Mucosa of stomach (tissue), 1 donor: ENCODE results near the gene NHSL2.

Source experiments
- H3K27me3 ChIP-seq: one replicate; pipeline ENCODE4 v1.7.0; 2013; ENCODE audit warnings: mild to moderate bottlenecking, low read length; ENCODE audit not compliant: control insufficient read depth, insufficient read depth
- H3K36me3 ChIP-seq: one replicate; pipeline ENCODE4 v1.7.0; 2013; ENCODE audit warnings: low read length; ENCODE audit not compliant: control insufficient read depth, insufficient read depth
- H3K4me1 ChIP-seq: one replicate; pipeline ENCODE4 v1.7.0; 2013; ENCODE audit warnings: mild to moderate bottlenecking, low read length; ENCODE audit not compliant: control insufficient read depth, insufficient read depth
- H3K4me3 ChIP-seq: one replicate; pipeline ENCODE4 v1.7.0; 2013; ENCODE audit warnings: low read length
- H3K9ac ChIP-seq: one replicate; pipeline ENCODE4 v1.7.0; 2013; ENCODE audit warnings: mild to moderate bottlenecking, low read length, moderate library complexity
- H3K9me3 ChIP-seq: one replicate; pipeline ENCODE4 v1.7.0; 2013; ENCODE audit warnings: mild to moderate bottlenecking, low read length, moderate library complexity; ENCODE audit not compliant: control insufficient read depth
- donor health status: Pancreatic carcinoma.

NHSL2 gene

DNA sequence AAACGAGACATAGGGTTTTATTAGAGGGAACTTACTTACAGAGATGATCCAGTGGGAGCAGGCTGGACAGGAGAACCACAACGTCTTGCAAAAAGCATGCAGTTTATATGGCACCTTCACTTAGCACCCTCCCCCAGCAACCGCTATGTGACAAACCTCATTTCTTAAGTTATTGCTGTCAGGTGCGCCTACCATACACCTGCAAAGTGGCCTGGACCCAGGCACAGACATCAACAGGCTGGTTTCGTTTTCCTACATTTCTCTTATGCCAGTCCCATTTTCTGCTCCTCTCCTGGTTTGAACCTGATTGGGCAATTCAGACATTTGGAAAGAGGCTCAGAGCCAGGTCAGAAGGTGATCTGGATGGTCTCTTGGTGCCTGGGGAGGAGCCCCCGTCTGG is 202.8 kb downstream of the NHSL2 start:
- Histone ChIP-seq H3K27me3 (no peaks in the 10 kb centered on the region), H3K4me3 (no peak overlapping the region), H3K9ac (no peak overlapping the region), H3K36me3 (no peaks in the 10 kb centered on the region), H3K4me1 (no peaks in the 10 kb centered on the region), H3K9me3 (no peaks in the 10 kb centered on the region)

DNA sequence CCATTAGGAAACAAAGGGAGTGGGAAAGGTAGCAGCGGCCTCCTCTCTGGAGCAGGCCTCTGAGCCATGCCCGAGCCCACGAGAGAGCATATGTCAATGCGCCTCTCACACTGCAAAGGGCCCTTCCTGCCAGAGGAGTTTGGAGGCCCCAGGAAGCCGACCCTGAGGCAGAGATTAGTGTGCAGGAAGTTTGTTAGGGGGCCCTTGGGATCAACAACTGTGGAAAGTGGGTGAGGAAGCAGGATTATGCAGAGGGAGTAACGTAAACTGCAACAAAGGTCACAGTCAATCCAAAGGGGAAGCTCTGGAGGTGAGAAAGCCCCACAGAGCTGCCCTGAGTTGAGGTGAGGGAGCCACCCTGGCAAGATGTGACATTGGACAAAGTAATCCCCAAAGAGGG is 203.7 kb downstream of the NHSL2 start:
- H3K4me3 ChIP-seq = no peak overlapping the region
- no peaks in the 10 kb centered on the region for H3K4me1 ChIP-seq
- no peaks in the 10 kb centered on the region for H3K27me3 ChIP-seq
- no peaks in the 10 kb centered on the region for H3K36me3 ChIP-seq
- H3K9me3 ChIP-seq = no peaks in the 10 kb centered on the region
- no peak overlapping the region for H3K9ac ChIP-seq

DNA sequence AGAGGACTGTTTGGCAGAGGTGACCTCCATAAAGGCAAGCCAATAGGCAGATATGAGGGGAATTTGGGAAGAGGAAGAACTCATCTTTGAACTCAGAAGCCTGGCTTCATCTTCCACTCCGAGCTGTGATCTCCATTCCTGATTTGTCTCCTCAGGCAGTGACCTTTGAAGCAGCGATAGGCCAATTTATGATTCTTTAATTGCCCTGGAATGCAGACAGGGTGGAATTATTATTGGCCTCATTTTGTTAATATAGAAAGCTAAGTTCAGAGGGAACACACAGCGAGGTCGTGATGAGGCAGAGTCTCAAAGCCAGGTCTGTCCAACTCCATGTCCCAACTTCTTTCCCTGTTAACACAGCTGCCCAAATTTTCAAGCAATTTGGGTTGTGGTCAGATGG is 204.2 kb downstream of the NHSL2 start:
- Histone ChIP-seq H3K27me3 (no peaks in the 10 kb centered on the region), H3K36me3 (no peaks in the 10 kb centered on the region), H3K4me3 (no peak overlapping the region), H3K9me3 (no peaks in the 10 kb centered on the region), H3K4me1 (no peaks in the 10 kb centered on the region), H3K9ac (no peak overlapping the region)

DNA sequence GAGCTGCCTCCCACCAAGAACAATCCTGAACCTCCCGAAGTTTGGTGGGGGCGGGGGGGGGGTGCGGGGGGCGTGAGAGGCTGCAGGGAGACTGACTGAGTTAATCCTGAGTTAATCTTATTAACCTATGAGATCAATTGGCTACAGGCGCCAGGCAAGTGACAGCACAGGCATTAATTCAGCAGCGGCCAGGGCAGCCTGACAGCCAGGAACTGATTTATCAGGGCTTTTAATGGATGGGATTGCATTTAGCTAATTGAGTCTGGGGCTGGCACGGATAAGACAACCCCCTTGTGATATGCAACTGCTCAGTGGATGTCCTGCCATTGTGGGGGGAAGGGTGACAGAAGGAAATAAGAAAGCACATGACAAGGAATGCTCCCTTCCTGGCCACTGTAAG is 204.7 kb downstream of the NHSL2 start:
- H3K4me3 ChIP-seq = no peak overlapping the region
- H3K9me3 ChIP-seq = no peaks in the 10 kb centered on the region
- H3K9ac ChIP-seq = no peak overlapping the region
- no peaks in the 10 kb centered on the region for H3K27me3 ChIP-seq
- H3K4me1 ChIP-seq = no peaks in the 10 kb centered on the region
- no peaks in the 10 kb centered on the region for H3K36me3 ChIP-seq

DNA sequence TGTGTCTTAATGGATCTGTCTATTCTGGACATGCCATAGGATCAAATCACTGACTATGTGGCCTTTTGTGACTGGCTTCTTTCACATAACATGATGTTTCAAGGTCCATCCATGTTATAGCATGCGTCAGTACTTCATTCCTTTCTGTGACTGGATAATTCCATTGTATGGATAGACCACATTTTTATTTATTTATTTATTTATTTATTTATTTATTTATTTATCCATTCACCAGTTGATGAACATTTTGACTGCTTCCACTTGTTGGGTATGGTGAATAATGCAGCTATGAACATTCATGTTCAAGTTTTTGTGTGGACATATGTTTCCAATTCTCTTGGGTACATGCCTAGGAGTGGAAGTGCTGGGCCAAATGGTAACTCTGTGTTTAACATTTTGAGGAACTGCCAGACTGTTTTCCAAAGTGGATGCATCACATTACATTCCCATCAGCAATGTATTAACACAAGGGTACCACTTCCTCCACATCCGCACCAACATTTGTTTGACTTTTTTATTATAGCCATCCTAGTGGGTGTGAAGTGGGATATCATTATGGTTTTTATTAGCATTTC is 207.1 kb downstream of the NHSL2 start:
- H3K27me3 ChIP-seq = no peaks in the 10 kb centered on the region
- no peaks in the 10 kb centered on the region for H3K36me3 ChIP-seq
- H3K9me3 ChIP-seq = no peaks in the 10 kb centered on the region
- H3K4me3 ChIP-seq = no peak overlapping the region
- H3K9ac ChIP-seq = no peak overlapping the region
- peaks cover 9% of the 10 kb centered on the region for H3K4me1 ChIP-seq

DNA sequence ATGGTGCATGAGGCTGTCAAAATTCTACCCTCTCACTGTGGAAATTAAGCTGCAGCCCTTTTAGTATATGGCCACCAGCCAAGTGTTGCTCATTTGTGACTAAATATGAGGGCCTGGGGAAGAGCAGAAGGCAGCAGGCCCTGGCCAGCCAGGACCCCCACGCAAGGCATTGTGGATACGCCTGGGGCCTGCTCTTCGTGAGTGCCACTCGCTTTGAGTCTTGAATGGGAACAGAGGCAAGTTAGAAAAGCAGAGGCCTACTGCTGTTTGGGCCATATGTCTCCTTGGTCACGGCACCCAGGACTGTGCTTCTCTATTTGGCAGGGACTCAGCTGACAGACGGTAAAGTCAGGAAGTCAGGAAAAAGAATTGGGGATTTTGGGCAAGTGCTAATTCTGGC is 210.2 kb downstream of the NHSL2 start:
- Histone ChIP-seq H3K27me3 (no peaks in the 10 kb centered on the region), H3K36me3 (no peaks in the 10 kb centered on the region), H3K4me1 (peaks cover 9% of the 10 kb centered on the region), H3K9me3 (no peaks in the 10 kb centered on the region), H3K9ac (no peak overlapping the region), H3K4me3 (no peak overlapping the region)

DNA sequence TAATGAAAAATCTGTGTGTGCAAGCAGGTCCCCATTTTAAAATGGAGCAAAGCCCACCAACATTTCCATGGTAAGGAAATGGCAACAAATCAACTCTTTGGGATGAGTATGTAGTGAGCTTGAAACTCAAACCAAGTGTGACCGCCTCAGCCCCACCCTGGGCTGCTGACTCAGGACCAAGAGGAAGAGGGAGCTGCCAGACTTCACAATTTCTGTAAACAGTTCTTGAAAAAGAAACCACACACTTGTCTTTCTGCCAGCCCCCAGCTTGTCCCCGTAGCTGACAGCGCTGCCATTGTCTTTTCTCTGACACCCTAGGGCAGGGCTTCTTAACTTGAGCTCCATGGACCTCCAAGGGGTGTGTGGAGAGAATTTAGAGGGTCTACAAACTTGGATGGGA is 210.7 kb downstream of the NHSL2 start:
- Histone ChIP-seq H3K9ac (no peak overlapping the region), H3K36me3 (no peaks in the 10 kb centered on the region), H3K27me3 (no peaks in the 10 kb centered on the region), H3K4me1 (peaks cover 15% of the 10 kb centered on the region), H3K4me3 (no peak overlapping the region), H3K9me3 (no peaks in the 10 kb centered on the region)

DNA sequence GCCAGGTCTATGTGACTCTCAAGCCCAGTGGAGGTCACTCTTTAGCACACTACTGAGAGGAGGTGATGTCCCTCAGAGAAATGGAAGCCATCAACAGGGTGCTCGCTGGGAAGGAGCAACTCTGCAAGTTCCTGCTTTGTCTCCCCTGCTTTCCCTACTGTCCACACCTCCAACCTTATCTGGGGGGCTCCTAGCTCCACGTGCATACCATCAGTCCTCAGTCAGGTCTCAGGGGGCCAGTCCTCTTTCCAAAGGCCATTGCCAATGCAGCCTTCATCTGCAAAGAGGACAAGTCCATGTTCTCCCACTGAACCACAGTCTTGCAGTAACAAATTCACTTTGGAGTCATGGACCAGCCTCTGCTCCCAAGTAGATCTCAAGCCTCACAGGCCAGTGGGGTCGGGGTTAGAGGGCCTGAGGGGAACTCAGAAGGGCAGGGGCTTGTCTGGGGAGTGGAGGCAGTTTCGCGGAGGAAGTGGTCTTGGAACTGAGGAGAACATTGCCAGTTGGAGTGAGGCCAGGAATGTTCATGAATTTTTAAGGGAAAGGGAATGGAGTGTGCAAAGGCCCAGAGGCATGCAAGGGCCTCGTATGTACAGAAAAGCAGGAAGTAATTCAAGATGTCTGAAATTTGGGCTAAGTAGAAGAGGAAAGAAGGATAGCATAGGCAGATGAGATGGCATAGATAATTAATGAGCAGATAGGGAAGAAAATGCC is 212.1 kb downstream of the NHSL2 start:
- no peaks in the 10 kb centered on the region for H3K36me3 ChIP-seq
- peaks cover 16% of the 10 kb centered on the region for H3K4me1 ChIP-seq
- no peaks in the 10 kb centered on the region for H3K27me3 ChIP-seq

DNA sequence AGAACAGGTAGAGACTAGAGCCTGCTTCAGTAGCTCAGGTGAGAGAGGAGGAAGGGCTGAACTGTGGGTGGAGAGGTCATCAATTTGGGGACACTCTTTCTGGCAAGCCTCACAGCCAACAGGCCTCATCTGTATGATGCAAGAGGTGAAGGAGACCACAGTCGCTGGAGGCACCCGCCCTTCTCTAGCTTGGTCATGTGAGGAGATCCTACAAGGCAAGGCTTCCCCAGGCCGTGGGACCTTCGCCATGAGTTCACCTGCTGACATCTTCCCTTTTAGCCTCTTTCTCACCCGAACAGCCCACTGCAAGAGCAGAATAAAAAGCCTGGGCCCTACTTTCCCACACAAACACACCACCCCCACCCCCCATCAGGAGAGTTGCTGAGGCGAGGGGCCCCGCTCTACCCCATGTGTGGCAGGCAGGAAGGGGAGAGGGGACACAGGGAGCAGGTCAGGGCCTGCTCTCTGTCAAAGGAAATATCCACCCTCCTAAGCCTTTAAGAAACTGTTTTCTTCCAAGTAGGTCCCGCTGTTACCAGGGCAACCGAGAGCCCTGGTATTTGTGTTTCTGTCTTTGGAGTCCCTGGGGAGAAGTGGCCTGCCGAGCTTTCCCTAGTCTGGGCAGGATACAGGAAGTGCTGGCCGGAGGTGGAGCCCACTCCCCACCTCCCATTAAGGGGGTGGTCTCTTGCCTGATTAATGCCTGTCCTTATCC is 213.0 kb downstream of the NHSL2 start:
- H3K9me3 ChIP-seq = no peaks in the 10 kb centered on the region
- H3K27me3 ChIP-seq = no peaks in the 10 kb centered on the region
- H3K9ac ChIP-seq = no peak overlapping the region
- H3K36me3 ChIP-seq = no peaks in the 10 kb centered on the region
- H3K4me1 ChIP-seq = peaks cover 16% of the 10 kb centered on the region
- H3K4me3 ChIP-seq = no peak overlapping the region

More for the DNA sequence above, 212.1 kb downstream of the NHSL2 start:
- Histone ChIP-seq H3K4me3 (no peak overlapping the region), H3K9me3 (no peaks in the 10 kb centered on the region), H3K9ac (no peak overlapping the region)

DNA sequence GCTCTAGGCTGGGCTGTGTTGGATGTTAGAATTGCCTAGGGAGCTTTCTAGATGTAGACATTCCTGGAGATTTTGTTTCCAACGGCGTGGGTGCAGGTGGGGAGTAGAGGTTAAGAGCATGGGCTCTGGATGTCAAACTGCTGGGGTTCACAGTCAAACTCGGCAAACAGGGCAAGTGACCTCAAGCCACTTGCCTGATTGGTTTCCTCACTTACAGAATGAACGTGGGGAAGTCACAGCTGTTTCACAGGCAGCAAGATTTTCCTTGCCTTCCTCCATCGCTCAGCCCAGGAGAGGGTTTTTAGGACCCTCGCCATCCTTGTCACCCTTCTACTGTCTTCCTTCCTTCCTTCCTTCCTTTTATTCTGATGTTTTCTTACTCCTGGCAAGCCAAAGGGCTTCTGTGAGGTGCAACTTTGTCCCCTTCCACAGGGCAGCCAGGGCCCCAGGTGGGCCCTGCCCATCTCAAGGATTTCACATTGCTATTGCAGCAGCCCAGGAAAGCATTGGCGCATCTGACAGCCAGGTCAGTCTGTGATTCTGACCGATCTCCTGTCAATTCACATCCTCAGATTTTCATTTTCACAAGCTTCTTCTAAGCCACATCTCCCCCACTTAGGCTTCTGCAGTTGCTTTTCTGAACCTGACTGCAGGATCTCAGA is 214.0 kb downstream of the NHSL2 start:
- Histone ChIP-seq H3K4me1 (peaks cover 16% of the 10 kb centered on the region), H3K4me3 (no peak overlapping the region)

DNA sequence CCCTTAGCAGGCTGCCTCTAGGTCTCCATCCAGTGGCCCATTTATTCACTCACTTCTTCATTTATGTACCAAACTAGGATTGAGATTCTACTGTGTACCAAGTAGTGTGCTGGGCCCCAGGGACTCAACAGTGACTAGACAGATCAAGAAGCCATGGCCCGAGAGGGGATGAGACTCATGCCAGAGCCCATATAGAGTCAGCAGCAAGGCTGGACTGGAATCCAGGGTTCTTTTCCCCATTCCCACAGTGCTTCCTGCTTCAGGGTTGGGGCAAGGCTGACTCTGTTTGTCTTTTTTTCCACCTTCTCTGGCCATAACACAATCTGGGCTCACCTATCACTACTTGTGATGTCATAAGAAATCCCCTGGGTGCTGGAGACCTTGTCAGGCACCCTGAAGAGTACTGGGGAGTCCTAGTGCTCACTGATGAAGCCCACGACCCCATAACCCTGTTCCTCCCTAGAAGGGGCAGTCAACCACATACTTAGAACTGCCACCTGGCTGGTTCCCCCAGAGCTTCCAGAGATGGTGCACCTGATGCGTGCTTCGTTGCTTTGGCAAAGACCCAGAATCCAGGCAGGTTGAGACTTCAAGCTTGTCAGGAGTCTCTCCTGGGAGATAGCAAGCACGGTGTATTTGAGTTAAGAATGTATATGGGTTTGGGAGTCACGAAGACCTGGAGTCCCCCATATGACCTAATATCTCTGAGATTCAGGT is 214.8 kb downstream of the NHSL2 start:
- Histone ChIP-seq H3K9ac (no peak overlapping the region), H3K4me1 (peaks cover 15% of the 10 kb centered on the region), H3K9me3 (no peaks in the 10 kb centered on the region), H3K36me3 (no peaks in the 10 kb centered on the region), H3K4me3 (no peak overlapping the region), H3K27me3 (no peaks in the 10 kb centered on the region)

More for the DNA sequence above, 214.0 kb downstream of the NHSL2 start:
- Histone ChIP-seq H3K36me3 (no peaks in the 10 kb centered on the region), H3K9me3 (no peaks in the 10 kb centered on the region), H3K27me3 (no peaks in the 10 kb centered on the region), H3K9ac (no peak overlapping the region)
